Activated naive CD8-positive, alpha-beta T cell treated with anti-CD3 and anti-CD28 coated beads, Interleukin-2, amount 50 U/mL, for 24 hours (primary cell): ENCODE results near the gene TNFAIP8L2.

ENCODE experiments used
- ATAC-seq: fragments of 150-1000 bp; cut with Tn5 transposase; one replicate; pipeline ENCODE4 v1.10.0; 2021
- DNase-seq: peaks from one replicate; pipeline ENCODE4 v3.0.0; 2021
- H3K27ac Mint-ChIP-seq: one replicate; pipeline ENCODE4 v1.8.0; 2021; ENCODE audit warnings: mild to moderate bottlenecking, mixed read lengths
- H3K27me3 Mint-ChIP-seq: one replicate; pipeline ENCODE4 v1.8.0; 2021; ENCODE audit warnings: mixed read lengths
- H3K36me3 Mint-ChIP-seq: one replicate; pipeline ENCODE4 v1.8.0; 2021; ENCODE audit warnings: low read depth, mixed read lengths
- H3K4me1 Mint-ChIP-seq: one replicate; pipeline ENCODE4 v1.8.0; 2021; ENCODE audit warnings: mixed read lengths
- H3K4me3 Mint-ChIP-seq: one replicate; pipeline ENCODE4 v1.8.0; 2021; ENCODE audit warnings: mild to moderate bottlenecking, moderate library complexity, mixed read lengths
- H3K9me3 Mint-ChIP-seq: one replicate; pipeline ENCODE4 v1.8.0; 2021; ENCODE audit warnings: mixed read lengths

Gene TNFAIP8L2

DNA sequence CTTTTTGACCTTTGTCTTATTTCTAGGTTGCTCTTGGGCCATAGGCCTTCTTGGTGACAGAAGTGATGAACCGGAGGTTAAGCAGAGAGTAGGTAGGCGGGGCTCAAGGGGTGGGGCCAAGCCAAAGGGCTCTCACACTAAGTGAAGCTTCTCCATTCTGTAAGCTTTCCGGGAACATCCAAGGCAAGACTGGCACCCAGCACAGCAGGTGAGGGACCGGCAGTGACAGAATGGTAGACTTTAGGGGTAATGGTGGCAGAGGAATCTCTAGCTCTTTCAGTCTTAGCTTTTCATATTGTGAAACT is at the start of gene TNFAIP8L2:
Gene TNFAIP8L2, plus strand, starts transcription at position 135 of the 305 bp plus-strand sequence. CDS start 2,049 bp downstream, outside the sequence.
- peak within 1 kb of the TSS; percentile 97 for H3K27ac Mint-ChIP-seq
- H3K4me3 Mint-ChIP-seq: peak within 1 kb of the TSS; percentile 99
- peaks cover 41% of the 10 kb centered on the region for H3K36me3 Mint-ChIP-seq
- no peaks in the 10 kb centered on the region for H3K9me3 Mint-ChIP-seq
- peak; percentile 78 for ATAC-seq
- peaks cover 1% of the 10 kb centered on the region for H3K27me3 Mint-ChIP-seq
- peak; percentile 83 for DNase-seq
- H3K4me1 Mint-ChIP-seq: peaks cover 52% of the 10 kb centered on the region

DNA sequence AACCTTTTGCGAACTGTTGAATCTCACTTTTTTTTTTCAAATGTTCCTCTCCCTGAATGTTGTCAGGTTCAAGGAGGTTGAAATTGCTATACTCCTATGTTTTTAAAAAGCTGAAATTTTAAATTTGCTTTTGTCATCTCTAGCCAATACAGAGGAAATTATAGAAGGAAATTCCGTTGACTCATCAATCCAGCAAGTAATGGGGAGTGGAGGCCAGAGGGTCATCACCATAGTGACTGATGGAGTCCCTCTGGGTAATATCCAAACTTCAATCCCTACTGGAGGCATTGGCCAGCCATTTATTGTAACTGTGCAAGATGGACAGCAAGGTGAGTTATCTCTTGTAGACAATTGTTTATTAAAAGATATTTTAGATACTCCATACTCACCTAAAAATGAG is 49.6 kb upstream of the TNFAIP8L2 start:
- H3K27ac Mint-ChIP-seq: no peak overlapping the region

DNA sequence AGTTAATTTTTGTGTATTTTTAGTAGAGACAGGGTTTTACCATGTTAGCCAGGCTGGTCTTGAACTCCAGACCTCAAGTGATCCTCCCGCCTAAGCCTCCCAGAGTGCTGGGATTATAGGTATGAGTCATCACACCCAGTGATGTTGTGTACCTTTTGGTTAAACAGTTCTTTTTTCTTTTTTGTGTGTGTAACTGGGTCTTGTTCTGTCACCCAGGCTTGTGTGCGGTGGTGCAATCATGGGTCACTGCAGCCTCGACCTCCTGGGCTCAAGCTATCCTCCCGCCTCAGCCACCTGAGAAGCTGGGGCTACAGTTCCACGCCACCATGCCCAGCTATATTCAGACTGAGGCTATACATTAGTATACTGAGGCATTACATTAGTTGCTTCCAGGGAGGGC is 48.1 kb upstream of the TNFAIP8L2 start:
- Mint-ChIP-seq H3K9me3 (no peaks in the 10 kb centered on the region), H3K4me3 (no peak overlapping the region), H3K4me1 (peaks cover 3% of the 10 kb centered on the region), H3K27me3 (no peaks in the 10 kb centered on the region), H3K36me3 (peaks cover 10% of the 10 kb centered on the region), H3K27ac (no peak overlapping the region)
- DNase-seq (no peak), ATAC-seq (no peak)

More for the DNA sequence above, 49.6 kb upstream of the TNFAIP8L2 start:
- Mint-ChIP-seq H3K9me3 (no peaks in the 10 kb centered on the region), H3K4me1 (peaks cover 3% of the 10 kb centered on the region), H3K4me3 (no peak overlapping the region), H3K36me3 (peaks cover 10% of the 10 kb centered on the region), H3K27me3 (no peaks in the 10 kb centered on the region)
- no peak for ATAC-seq
- no peak for DNase-seq

DNA sequence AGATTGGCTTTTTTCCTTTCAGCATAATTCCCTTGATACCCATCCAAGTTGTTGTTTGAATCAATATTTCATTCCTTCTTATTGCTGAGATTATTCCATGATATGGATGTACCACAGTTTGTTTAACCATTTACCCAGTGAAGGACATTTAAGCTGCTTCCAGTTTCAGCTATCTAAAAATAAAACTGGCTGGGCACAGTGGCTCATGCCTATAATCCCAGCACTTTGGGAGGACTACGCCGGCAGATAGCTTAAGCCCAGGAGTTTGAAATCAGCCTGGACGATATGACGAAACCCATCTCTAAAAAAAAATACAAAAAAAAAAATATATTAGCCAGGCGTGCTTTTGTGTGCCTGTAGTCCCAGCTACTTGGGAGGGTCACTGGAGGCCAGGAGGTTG is 42.6 kb upstream of the TNFAIP8L2 start:
- H3K27me3 Mint-ChIP-seq: no peaks in the 10 kb centered on the region
- H3K4me3 Mint-ChIP-seq: no peak overlapping the region
- ATAC-seq (no peak), DNase-seq (no peak)
- H3K36me3 Mint-ChIP-seq: peaks cover 10% of the 10 kb centered on the region
- no peaks in the 10 kb centered on the region for H3K4me1 Mint-ChIP-seq
- no peak overlapping the region for H3K27ac Mint-ChIP-seq
- H3K9me3 Mint-ChIP-seq: no peaks in the 10 kb centered on the region

DNA sequence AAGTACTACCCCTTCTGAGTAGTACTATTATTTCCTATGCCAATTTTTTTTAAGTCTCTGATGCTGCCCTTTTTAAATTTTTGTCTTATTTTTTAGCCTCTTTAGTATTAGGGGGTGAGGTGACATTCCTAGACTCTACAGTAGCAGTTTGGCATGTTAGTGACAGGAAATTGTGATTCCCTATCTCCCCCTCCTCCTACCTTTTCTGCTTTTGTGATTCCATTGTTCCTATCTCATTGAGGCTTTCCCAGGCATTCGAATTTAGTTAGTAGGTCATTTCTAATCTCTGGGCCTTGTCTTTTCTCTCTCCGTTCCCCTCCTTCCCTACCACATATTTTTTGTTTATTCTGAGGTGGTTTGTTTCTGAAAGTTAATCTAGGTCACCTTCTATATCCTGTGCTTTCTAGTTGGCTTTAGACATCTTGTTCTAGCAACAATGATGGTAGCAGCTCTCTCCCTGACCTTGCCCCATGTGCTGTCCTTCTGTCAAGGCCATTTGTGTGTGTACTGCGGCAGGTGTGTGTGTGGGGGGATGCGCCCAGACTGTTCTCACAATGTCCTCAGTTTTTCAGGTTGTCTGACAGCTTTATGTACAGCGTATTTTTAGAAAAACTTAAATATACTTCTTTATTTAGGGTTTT is 31.6 kb upstream of the TNFAIP8L2 start:
- H3K36me3 Mint-ChIP-seq: peaks cover 3% of the 10 kb centered on the region
- no peak overlapping the region for H3K27ac Mint-ChIP-seq
- no peak for ATAC-seq

DNA sequence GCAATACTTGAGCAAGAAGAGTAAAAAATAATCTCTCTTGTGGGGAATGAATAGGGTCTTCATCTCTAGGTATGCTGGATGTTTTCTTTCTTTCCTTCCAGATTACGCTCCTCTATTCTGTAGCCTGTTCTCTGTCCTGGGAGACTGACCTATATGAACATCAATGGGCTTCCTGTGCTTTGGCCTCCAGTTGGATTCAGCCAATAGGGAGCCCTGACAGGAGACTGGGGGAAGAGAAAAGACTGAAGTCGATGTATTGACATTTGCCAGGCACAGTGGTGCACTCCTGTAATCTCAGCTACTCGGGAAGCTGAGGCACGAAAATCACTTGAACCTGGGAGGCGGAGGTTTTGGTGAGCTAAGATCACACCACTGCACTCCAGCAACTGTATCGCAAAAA is 27.6 kb upstream of the TNFAIP8L2 start:
- H3K27ac Mint-ChIP-seq: no peak overlapping the region
- no peak overlapping the region for H3K4me3 Mint-ChIP-seq
- DNase-seq (no peak), ATAC-seq (no peak)
- H3K36me3 Mint-ChIP-seq: peaks cover 3% of the 10 kb centered on the region
- H3K27me3 Mint-ChIP-seq: no peaks in the 10 kb centered on the region
- H3K9me3 Mint-ChIP-seq: no peaks in the 10 kb centered on the region
- peaks cover 12% of the 10 kb centered on the region for H3K4me1 Mint-ChIP-seq

More for the DNA sequence above, 31.6 kb upstream of the TNFAIP8L2 start:
- Mint-ChIP-seq H3K9me3 (no peaks in the 10 kb centered on the region), H3K27me3 (no peaks in the 10 kb centered on the region), H3K4me3 (no peak overlapping the region), H3K4me1 (no peaks in the 10 kb centered on the region)
- no peak for DNase-seq

DNA sequence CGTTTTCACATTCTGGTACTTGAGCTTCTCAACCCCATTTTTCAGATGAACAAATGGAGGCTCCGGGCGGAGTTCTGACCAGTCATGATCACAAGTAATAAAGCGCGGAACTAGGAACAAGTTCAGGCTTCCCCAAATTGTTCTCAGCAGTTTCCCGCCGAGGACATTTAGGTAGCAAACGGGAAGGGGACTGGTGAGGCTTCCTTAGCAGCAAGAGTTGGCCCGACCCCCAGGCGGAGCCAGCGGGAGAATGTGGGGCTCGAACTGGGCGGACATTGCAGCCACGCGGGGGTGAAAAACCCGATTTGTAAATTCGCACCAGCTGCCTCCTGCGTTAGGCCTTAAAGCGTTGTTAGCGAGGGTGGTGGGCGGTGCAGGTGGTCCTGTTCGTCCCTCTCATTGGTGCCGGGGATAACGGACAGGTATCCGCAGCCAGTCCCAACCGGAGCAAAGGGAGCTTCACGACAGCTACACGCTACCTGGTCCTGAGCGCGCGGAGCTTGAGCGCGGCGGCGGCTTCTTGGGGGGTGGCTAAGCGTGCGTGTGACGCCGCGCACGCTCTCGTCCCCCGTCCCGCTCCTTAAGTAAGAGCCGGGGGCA is 25.4 kb upstream of the TNFAIP8L2 start:
- ATAC-seq: peak; percentile 99
- H3K27ac Mint-ChIP-seq: peak overlapping the region; percentile 81
- H3K4me1 Mint-ChIP-seq: peaks cover 12% of the 10 kb centered on the region
- peak; percentile 83 for DNase-seq
- H3K4me3 Mint-ChIP-seq: peak overlapping the region; percentile 77
- H3K9me3 Mint-ChIP-seq: no peaks in the 10 kb centered on the region
- H3K36me3 Mint-ChIP-seq: no peaks in the 10 kb centered on the region
- no peaks in the 10 kb centered on the region for H3K27me3 Mint-ChIP-seq

DNA sequence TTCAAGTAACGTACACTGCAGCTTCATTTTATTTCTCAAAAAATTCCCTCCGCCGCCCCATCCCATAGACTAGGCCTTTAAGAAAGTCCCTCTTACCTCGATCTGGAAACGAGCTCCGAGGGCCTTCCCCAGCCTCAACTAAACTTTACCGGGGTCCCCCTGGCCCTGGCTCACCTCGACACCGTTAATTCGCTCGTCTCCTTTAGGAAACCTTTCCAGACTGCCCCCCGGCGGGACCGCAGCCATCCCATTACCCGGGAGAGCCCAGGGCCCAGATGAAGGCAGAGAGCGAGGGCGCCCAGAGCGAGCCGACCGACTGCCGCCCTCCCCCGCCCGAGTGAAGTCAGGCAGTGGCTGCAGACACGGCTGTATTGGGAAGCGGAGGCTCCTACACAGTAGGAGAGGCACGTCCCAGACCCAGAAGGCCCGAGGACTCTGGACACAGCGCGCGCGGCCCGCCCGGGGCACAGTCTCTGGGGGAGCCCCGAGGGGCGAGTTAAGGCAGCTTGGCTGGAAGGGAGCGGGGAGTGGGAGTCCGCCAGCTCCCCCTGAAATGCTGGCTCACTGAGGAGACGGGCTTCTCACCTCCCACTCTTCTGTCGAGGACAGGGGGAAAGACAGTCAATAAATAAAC is 24.6 kb upstream of the TNFAIP8L2 start:
- Mint-ChIP-seq H3K4me3 (peak overlapping the region; percentile 77), H3K36me3 (no peaks in the 10 kb centered on the region), H3K27me3 (no peaks in the 10 kb centered on the region), H3K4me1 (peaks cover 12% of the 10 kb centered on the region), H3K27ac (peak overlapping the region; percentile 81), H3K9me3 (no peaks in the 10 kb centered on the region)
- no peak for DNase-seq
- no peak for ATAC-seq

DNA sequence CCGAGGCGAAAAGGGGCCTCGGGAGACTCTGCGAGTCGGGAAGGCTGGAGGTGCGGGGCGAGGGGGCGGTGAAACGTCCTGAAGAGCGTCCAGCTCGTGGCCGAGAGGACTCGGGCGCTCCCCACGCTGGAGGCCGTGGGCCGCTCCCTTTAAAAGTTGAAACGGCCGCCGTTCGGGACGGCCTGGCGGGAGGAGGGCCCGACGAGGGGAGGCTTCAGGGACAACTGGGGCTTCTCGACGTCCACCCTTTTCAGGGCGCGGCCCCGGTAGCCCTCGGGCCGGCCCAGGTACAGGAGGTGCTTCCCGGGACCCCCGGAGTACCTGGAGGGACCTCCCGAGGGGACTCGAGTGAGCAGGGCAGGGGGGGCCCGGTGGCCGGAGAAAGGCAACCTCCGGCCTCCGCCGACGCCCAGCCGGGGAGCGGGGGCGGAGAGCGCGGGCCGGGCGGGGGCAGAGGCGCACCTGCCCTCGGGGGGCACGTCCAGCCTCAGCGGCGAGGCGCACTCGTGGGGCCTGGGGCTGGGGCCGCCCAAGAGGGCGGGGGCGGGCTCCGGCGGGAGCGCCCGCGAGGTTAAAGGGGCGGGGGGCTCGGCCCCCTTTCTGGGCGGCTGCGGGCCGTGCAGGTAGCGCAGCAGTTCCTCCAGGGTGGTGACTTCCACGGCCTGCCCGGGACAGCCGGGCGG is 24.0 kb upstream of the TNFAIP8L2 start:
- Mint-ChIP-seq H3K4me1 (peaks cover 12% of the 10 kb centered on the region), H3K9me3 (no peaks in the 10 kb centered on the region), H3K27me3 (no peaks in the 10 kb centered on the region), H3K4me3 (no peak overlapping the region), H3K27ac (no peak overlapping the region), H3K36me3 (no peaks in the 10 kb centered on the region)
- DNase-seq (no peak), ATAC-seq (no peak)

DNA sequence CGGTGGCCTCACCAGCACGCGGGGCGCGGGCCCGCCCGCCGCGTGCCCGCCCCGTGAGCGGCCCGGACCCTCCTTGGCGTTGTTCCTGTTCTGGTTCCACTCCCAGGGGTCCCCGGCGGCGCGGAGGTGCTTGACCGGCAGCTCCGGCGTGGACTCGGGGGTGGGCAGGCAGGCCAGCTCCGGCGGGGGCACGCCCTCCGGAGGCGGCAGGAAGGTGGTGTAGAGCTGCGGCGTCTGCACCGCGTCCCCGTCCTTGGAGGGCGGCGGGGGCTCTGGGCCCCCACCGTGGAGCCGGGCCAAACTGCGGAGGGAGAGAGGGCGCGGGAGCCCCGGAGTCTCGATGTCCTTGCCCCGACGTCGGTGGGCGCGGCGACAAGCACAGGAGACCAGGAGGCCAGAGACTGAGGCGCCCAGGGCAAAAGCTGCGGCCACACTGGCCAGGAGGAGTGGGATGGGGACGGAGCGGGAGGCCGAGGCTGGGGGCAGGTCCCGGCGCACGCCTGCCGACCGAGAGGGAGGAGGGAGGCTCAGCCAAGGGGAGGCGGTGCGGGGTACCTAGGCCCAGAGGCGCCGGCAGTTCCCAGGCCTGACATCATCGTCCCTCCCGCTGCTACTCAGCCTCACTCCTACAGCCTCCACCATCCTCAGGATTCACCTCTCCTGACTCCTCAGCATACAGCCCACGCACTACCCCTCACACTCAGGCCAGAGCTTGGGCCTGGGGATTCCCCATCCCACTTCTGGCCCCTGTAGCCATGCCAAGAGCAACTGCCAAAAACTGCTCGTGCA is 23.2 kb upstream of the TNFAIP8L2 start:
- Mint-ChIP-seq H3K4me3 (no peak overlapping the region), H3K4me1 (peaks cover 12% of the 10 kb centered on the region), H3K36me3 (no peaks in the 10 kb centered on the region), H3K9me3 (no peaks in the 10 kb centered on the region), H3K27ac (no peak overlapping the region), H3K27me3 (no peaks in the 10 kb centered on the region)
- no peak for ATAC-seq
- no peak for DNase-seq

DNA sequence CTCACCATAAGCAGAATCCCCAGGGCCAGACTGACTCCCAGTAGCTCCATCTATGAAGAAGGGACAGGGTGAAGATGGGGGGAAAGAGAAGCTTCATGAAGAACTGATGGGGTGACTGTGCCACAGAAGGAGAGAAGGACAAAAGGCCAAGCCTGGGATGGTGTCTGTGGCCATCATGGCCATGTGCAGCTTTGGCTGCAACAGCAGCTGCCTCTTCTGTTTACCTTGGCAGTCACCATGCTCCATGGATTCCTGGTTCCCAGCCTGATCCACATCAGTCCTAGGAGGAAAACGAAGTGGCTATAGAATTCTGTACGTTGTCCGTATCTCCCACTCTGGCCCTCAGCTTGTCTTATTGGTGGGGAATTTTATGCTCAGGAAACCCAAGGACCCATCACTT is 22.1 kb upstream of the TNFAIP8L2 start:
- no peak overlapping the region for H3K27ac Mint-ChIP-seq
- H3K4me3 Mint-ChIP-seq: no peak overlapping the region
- H3K36me3 Mint-ChIP-seq: no peaks in the 10 kb centered on the region
- DNase-seq (no peak), ATAC-seq (no peak)
- H3K9me3 Mint-ChIP-seq: no peaks in the 10 kb centered on the region
- H3K4me1 Mint-ChIP-seq: peaks cover 12% of the 10 kb centered on the region
- H3K27me3 Mint-ChIP-seq: no peaks in the 10 kb centered on the region

DNA sequence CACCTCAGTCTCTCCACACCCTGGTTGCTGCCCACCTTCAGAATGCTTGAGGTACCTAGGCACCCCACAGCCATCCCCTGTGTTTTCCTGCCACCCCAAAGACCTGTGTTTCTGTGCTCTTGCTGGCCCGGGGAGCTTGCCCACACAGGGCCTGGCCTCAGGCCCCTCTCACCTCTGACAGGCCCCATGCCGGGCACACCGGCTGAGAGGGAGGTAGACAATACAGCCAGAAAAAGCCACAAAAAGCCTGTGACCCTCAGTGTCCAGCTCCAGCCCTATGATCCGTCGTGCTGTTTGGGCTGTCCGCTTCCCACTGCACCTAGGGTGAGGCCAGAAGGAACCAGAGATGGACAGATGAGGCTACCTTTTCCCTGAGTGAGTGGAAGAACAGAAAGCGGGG is 21.5 kb upstream of the TNFAIP8L2 start:
- no peak overlapping the region for H3K4me3 Mint-ChIP-seq

DNA sequence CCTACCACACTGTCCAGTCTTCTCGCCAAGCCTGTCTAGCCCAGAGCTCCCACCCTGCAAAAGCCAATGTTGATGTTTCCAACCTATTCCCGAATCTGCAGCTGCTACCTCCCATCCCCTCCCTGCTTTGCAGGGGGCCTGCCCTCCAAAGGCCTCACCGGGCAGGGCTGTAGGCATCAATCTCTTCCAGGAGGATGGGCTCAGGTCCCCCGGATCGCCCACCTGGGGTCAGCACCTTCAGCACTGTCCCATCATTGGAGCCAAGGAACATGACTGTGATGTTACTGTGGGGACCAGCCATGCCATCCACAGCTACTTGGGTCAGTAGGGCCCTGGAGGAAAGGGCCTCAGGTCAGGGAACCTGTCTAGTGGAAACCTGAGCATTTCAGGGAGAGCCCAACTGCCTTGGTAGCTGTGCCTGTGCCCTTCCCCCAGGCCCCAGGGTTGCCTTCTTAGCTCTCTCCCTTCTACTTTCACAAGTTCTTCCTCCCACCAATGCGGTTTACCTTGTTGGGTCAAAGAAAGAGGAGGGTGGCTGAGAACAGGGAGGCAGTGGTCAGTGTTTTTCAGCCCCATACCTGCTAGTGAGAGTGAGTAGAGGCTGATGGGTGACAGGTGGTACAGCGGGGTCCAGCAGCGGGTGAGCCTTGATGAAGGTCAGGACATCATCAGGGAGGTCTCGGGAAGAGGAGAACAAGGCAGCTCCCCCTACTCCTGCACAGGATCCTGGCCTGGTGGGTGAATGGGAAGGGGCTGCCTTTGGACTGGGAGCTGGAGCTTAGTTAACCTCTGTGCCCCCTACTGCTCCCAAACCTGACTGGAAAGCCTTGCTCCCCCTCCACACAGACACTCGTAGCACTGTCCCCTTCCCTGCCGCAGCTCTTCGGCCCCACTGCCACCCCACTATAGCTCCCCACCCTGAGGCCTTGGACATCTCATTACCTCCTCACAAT is 20.7 kb upstream of the TNFAIP8L2 start:
- Mint-ChIP-seq H3K27me3 (no peaks in the 10 kb centered on the region), H3K27ac (no peak overlapping the region), H3K4me1 (peaks cover 10% of the 10 kb centered on the region), H3K9me3 (no peaks in the 10 kb centered on the region), H3K4me3 (no peak overlapping the region), H3K36me3 (no peaks in the 10 kb centered on the region)
- no peak for ATAC-seq
- DNase-seq: no peak

More for the DNA sequence above, 21.5 kb upstream of the TNFAIP8L2 start:
- Mint-ChIP-seq H3K9me3 (no peaks in the 10 kb centered on the region), H3K27ac (no peak overlapping the region), H3K4me1 (peaks cover 12% of the 10 kb centered on the region), H3K27me3 (no peaks in the 10 kb centered on the region), H3K36me3 (no peaks in the 10 kb centered on the region)
- DNase-seq (no peak), ATAC-seq (no peak)
